Stimulated activated CD4-positive, alpha-beta T cell treated with anti-CD3 and anti-CD28 coated beads, Interleukin-12 subunit alpha, Interleukin-12 subunit beta, amount 100 ng/mL, for 24 hours (primary cell): Measurements from ENCODE around the gene CCDC184.
"Not testable (repeated sequence)": the region's sequence is repeated elsewhere in the genome, so short reads cannot be mapped to it uniquely, and the experiment has no call there.

Source experiments
- DNase-seq, 2 experiments: peaks; one replicate each; pipeline ENCODE4 v3.0.0-alpha.2; 2020; ENCODE audit warnings: low read depth in 2 of 2

The CCDC184 gene

DNA sequence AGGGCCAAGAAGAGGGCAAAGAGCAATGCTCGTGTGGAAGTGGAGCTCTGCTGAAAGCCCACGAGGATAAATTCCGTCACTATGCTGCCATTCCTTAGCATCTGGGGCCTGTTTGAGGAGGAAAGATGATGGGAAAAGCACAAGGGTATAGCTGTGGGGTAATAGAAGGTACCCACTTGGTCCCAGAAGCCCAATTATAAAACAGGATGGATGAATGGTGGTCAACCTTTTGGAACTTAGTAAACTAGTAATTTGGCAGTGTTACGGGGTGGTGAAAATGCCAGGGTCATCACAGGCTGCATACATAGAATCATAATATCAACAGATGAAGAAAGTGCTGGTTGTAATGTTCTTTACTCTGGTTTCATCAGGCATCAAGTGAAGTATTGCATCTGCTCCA lies 19.7 kb downstream of the CCDC184 start, which contains the start of gene OR10AD1:
OR10AD1 (minus strand) TSS at position 101 of the 400 bp plus-strand sequence; CDS start at position 101, 0 bp downstream.
- DNase-seq = no peak

DNA sequence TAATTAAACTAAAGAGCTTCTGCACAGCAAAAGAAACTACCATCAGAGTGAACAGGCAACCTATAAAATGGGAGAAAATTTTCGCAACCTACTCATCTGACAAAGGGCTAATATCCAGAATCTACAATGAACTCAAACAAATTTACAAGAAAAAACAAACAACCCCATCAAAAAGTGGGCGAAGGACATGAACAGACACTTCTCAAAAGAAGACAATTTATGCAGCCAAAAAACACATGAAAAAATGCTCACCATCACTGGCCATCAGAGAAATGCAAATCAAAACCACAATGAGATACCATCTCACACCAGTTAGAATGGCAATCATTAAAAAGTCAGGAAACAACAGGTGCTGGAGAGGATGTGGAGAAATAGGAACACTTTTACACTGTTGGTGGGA lies 26.1 kb downstream of the CCDC184 start:
- not testable (repeated sequence) for DNase-seq

DNA sequence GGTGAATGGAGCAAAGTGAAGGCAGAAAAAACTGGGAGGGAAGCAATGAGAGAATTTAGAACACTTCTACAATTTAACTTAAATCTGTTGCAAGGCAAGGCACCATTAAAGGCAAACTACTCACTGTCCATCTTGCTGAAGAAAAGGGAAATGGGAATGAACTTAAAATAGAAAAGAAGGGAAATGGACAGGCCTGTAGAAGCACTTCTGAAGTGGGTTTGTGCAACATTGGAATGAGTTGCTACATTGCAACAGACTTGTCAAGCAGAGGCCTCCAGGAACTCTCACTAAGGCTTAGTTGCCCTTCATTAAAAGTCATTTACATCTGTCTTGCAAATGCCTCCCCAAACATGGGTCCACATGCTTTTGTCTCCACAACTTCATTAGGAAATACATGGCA lies 33.3 kb downstream of the CCDC184 start:
- no peak for DNase-seq

- DNase-seq = no peak
Observed at GRCh38 chr12:48219631-48220030, 36.2 kb downstream of the CCDC184 start.

- DNase-seq = no peak
Observed at GRCh38 chr12:48220701-48221100, 37.3 kb downstream of the CCDC184 start.

DNA sequence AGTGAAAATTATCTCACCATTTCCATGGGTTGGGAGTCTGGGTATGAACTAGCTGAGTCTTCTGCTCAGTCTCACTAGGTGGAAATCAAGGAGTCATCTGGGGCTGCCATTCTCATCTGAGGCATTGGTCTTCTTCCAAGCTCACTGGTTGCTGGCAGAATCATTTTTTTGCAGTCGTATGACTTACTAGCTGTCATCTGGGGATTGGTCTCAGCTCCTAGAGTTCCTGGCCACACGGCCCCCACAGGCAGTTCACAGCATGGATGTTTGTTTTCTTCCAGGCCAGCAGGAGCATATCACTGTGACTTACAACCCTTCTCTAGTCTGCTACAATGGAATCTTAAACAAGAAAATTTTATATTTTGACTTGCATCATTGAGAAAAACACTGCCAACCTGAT lies 38.2 kb downstream of the CCDC184 start:
- DNase-seq = no peak

- not testable (repeated sequence) for DNase-seq
Observed at GRCh38 chr12:48224533-48224932, 41.1 kb downstream of the CCDC184 start.

- DNase-seq = not testable (repeated sequence)
Observed at GRCh38 chr12:48231169-48231958, 47.9 kb downstream of the CCDC184 start.
